ENCODE measurements around the gene ASTL.
"Not testable (repeated sequence)": the region's sequence is repeated elsewhere in the genome, so short reads cannot be mapped to it uniquely, and the experiment has no call there.

Gene ASTL

GRCh38 chr2:96099861-96100798 lies 38.2 kb downstream of the ASTL start:
- DNase-seq (ENCODE audit: low read depth in 4 of 4, low spot score in 1 of 4), result no peak

- DNase-seq (ENCODE audit: low read depth in 4 of 4, low spot score in 1 of 4), result no peak
Measured at GRCh38 chr2:96098900-96099590, 39.3 kb downstream of the ASTL start.

- no peak for DNase-seq (ENCODE audit: low read depth in 4 of 4, low spot score in 1 of 4)
Measured at GRCh38 chr2:96097951-96098823, 40.1 kb downstream of the ASTL start.

DNA sequence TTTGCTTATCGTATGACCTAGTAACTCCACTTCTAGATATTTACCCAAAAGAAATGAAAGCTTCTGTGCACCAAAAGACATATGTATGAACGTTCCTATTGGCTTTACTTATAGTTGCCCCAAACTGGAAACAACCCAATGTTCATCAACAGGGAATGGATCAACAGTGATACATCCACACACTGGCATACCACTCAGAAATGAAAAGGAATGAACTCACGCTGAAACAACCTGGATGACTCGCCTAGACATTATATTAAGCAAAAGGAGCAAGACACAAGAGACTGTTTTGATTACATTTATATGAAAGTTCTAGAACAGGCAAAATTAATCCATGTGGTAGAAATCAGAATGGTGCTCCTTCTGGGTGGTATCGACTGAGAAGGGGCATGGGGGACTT lies 40.9 kb downstream of the ASTL start:
- no peak for DNase-seq (ENCODE audit: low read depth in 4 of 4, low spot score in 1 of 4)

GRCh38 chr2:96095116-96095636 lies 43.1 kb downstream of the ASTL start:
- no peak for DNase-seq (ENCODE audit: low read depth in 4 of 4, low spot score in 1 of 4)

DNA sequence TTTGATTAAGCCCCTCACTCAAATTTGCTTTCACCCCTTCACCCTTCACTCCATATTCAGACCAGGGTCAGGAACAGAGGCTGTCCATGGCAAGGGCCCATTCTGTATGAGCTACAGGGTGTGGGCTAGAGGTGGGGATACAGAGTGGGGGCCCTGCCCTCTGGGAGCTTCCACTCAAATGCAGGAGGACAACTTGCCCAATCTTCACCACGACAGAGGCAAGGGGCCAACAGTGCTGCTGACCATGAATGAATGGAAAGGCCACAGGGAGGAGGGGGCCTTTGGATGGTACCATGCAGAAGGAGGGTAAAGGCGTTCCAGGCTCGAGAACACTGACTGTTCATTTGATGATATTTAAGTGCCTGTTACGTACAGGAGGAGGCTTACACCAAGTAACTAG lies 44.8 kb downstream of the ASTL start:
- no peak for DNase-seq (ENCODE audit: low read depth in 4 of 4, low spot score in 1 of 4)

- no peak for DNase-seq (ENCODE audit: low read depth in 4 of 4, low spot score in 1 of 4)
Measured at GRCh38 chr2:96092951-96093350, 45.4 kb downstream of the ASTL start.

GRCh38 chr2:96092573-96092877 lies 45.8 kb downstream of the ASTL start:
- DNase-seq (ENCODE audit: low read depth in 4 of 4, low spot score in 1 of 4), result no peak

DNA sequence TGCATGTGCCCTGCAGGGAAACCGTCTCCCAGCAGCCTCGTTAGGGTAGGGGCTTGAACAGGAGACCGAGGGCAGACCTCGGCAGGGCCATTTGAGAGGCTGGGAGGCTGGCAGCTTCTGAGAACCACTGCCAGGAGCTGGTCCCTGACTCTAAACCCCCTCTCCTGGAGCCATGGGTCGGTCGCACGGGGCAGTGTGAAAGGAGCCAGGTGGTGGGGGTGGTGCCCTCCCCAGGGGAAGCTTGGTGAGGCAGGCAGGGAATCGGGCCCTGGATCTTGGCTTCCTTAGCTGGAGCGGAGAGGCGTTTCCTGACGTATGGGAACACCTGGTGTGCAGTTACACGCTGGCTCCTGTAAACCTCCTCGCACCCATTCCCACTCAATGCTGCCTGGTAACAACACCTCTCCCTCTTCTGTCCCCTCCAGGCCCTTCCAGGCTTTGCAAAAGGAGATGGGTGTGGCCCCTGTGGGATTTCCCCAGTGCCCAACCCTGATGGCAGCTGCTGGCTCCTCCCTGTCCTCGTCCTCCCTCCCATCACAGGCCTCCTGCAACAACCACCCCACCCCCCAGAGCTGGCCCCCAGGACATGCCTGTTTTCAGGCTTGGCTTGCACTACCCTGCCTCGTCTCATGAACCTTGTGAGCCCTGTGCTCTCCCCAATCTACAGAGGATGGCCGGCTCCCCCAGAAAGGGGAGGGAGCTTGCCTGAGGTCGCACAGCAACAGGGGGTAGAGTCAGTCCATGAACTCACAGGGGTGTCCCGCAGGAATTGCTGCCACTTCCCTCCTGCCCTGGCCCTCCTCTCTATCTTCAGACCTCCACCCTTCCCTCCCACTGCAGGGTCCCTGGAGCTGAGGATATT lies 46.4 kb downstream of the ASTL start:
- DNase-seq (ENCODE audit: low read depth in 4 of 4, low spot score in 1 of 4), result no peak

GRCh38 chr2:96091141-96091710 lies 47.1 kb downstream of the ASTL start:
- DNase-seq (ENCODE audit: low read depth in 4 of 4, low spot score in 1 of 4), result no peak

GRCh38 chr2:96090196-96090926 lies 47.9 kb downstream of the ASTL start:
- DNase-seq (ENCODE audit: low read depth in 4 of 4, low spot score in 1 of 4), result no peak

DNA sequence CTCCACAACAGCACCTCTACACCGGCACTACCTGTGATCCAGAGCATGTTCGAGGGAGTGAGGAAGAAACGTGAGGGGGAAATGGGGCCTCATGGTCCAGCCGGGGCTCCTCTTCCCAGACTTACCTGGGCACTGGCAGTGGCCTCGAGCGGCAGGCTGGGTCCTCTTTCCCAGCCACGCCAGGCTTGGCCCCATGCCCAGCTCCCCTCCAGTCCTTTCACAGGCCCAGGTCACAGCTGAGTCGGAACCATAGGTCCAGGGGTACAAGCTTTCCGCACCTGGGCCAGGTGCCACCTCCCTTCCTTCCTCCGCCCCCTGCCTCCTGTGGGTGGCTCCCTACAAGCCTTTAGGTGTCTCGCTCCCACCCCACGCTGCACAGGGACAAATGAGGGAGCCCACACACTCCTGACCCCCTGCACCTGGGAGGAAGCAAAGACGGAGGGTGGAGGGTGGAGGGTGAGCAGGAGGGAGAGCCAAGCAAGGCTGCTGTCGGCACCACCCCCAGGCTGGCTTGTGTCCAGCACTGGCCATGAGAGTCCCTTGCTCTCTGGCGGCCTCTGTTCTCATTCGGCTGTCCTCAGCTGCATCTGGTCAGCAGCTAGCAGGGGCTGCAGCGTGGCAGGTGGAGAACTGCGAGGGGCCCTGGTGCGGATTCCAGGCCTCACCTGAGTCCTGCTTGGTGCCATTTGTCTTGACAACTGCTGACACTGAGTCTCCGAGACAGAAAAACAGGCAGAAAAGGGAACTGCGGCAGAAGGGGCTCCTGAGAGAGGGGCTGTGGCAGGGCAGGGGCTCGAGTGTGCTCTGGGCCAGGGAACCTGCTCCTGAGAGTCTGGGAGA lies 48.7 kb downstream of the ASTL start:
- DNase-seq (ENCODE audit: low read depth in 4 of 4, low spot score in 1 of 4), result no peak

DNA sequence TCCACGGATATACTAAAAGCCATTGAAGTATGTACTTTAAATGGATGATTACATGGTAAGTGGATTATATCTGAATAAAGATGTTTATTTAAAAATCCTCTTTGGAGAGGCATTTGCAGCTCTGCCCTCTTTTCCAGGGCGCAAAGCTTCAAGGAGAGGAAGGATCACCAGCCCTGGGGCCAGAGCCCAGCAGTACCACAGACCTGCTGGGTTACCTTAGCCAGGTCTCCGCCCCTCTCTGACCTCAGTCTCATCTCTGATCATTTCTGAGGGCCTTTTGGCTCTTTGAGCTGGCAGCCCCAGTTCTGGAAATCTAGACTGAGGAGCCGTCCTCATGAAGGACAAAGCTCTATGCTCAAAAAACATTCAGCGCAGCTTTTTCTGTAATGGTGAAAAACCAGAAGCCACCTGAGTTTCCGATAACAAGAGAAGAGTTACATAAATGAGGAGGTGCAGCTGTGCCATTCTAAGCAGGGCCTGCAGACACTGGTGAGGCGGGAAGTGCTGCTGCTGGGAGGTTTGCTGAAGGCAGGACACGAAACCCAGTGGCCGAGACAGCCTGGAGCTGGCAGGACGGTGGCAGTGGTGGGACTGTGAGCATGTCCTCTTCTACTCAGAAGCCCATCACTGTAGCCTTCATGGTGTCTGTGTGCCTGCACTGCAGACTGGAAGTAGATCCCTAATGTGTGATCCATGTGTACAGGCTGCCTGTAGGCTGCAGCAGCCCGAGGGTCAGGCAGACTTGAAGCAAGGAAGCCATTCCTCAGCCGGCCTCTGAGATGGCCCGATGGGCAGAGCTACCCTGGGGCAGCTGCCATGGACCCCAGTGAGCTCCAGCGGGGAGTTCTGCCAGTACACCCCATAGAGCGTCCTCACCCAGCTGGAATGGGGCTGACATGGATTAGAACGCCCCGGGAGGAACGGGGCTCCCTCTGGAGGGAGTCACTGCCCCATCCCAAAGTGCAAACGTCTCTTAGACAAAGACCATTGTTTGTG lies 49.7 kb downstream of the ASTL start:
- no peak for DNase-seq (ENCODE audit: low read depth in 4 of 4, low spot score in 1 of 4)

GRCh38 chr2:96087130-96087529 lies 51.2 kb downstream of the ASTL start:
- no peak for DNase-seq (ENCODE audit: low read depth in 4 of 4, low spot score in 1 of 4)

DNA sequence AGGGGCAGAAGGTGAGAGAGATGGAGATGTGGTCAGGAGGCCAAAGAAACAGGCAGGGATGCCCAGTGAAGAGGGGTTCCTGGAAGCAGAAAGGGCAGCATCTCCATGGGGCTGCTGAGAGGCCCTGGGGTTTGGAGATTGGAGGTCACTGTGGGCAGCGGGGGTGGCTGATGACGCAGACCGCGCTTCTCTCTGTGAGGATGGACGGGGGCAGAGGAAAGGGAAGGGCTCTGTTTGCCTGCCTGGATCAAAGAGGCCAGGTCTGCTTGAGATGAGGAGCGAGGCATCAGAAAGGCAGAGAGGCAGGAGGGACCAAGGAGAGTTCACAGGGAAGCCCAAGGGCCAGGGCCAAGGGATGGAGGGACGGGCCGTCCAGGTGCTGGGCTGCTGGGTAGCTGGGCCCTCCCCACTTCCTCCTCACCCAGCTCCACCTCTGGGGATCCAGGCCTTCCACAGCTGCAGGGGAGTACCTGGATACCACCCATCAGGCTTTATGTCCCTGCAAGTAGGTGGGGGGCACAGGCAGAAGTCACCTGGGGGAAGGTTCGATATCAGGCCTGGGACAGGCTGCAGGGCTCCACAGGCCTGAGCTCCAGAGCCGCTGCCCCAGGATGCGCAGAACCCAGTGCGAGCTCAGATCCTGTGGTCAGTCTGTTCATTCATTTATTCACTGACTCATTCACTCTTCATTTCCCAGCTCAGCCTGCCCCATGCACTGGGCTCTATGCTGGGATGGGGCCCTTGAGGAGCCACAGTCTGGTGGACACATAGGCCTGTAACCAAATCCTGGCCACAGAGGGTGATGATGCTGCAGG lies 52.6 kb downstream of the ASTL start:
- DNase-seq (ENCODE audit: low read depth in 4 of 4, low spot score in 1 of 4), result no peak

DNA sequence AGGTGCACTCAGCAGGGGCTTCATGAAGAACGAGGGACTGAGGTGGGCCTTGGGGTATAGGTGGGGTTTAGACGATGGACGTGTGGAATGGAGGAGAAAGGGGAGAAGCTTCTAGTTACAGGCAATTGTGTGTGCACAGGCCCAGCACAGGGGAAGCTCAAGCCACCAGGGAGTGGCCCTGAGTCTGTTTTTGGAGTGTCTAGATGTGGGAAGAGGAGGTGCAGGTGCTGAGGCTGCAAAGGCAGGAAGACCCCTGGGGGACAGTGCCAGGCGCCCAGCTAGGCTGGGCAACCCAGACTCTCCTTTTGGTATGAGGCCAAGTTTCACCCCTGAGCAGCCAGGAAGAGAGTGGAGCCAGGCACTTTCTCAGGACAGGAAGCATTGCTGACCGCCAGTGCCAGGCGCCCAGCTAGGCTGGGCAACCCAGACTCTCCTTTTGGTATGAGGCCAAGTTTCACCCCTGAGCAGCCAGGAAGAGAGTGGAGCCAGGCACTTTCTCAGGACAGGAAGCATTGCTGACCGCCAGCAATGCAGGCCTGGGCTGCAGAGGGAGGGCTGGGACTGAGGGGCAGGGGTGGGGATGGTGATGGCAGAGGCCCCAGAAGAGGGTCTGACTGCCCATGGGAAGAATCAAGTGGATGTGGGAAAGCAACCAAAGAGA lies 53.3 kb downstream of the ASTL start:
- DNase-seq (ENCODE audit: low read depth in 4 of 4, low spot score in 1 of 4), result not testable (repeated sequence)

Data from stimulated activated CD4-positive, alpha-beta T cell treated with anti-CD3 and anti-CD28 coated beads, Interleukin-1b, Interleukin-23, amount 100 ng/mL, for 24 hours (primary cell).